K562 (cell line): ENCODE results near the gene SERPIND1. TPM values are rescaled to one million over a fixed set of nuclear protein-coding genes. Genes with fewer than 3 reads are reported as not detected.
A peak's percentile ranks its signal among the peaks of the same experiment; 100 is the strongest.

Source experiments
- ATAC-seq: fragments of 200-7000 bp; cut with Tn5 transposase; 3 replicates; pipeline ENCODE4 v1.9.1; 2020; ENCODE audit warnings: moderate library complexity
- BruUV-seq: library from RNA; stranded (reverse); fragments of 400-500 nt; replicated peaks from 2 replicates; lab custom pipeline; 2021; lab: Mats Ljungman, UMichigan
- CTCF ChIA-PET: fragments of 300-600 bp; formaldehyde crosslinking; extraction: SDS; loops from one replicate; lab custom pipeline; 2021; ENCODE audit warnings: low intra/inter-chr PET ratio; lab: Yijun Ruan, JAX
- POLR2A ChIA-PET: fragments of 300-600, 350-650 bp; sonication (Branson Sonifier 250); formaldehyde crosslinking; extraction: SDS; loops from one replicate; lab custom pipeline; 2021; ENCODE audit warnings: antibody characterized with exemption, inconsistent platforms; lab: Yijun Ruan, JAX
- DNase-seq, 4 experiments: peaks; one replicate each; pipeline versions ENCODE4 v3.0.0 to v3.0.0-alpha.2; 2011 to 2018; ENCODE audit warnings: low spot score in 3 of 4, mixed read lengths in 3 of 4; ENCODE audit errors: extremely low read depth in 1 of 4
- FAIRE-seq: peaks from 2 replicates; lab custom pipeline; 2011; peaks lifted over from hg19 to GRCh38; lab: Jason Lieb, UNC
- H2AFZ ChIP-seq: 2 replicates; pipeline ENCODE4 v1.6.0; 2011; ENCODE audit warnings: low read depth, low read length, control low read depth, inconsistent platforms
- H3K27ac ChIP-seq: fragments of 200-600 bp; 3 replicates; pipeline ENCODE4 v1.8.0; 2011; ENCODE audit warnings: low read depth, mild to moderate bottlenecking, control low read depth, inconsistent platforms, low read length, moderate library complexity, mixed read lengths; ENCODE audit errors: extremely low read depth
- H3K27me3 ChIP-seq, 2 experiments: fragments of 300-600 bp in 1 of 2; 2 replicates in 1 of 2; 3 replicates in 1 of 2; pipeline versions ENCODE4 v1.6.0 to v1.8.0; 2011; ENCODE audit warnings: inconsistent platforms in 2 of 2, low read length in 2 of 2, mild to moderate bottlenecking in 1 of 2, mixed read lengths in 1 of 2, moderate library complexity in 1 of 2; ENCODE audit not compliant: control insufficient read depth in 2 of 2, insufficient read depth in 2 of 2
- H3K36me3 ChIP-seq: fragments of 300-600 bp; 3 replicates; pipeline ENCODE4 v1.8.0; 2011; ENCODE audit warnings: mild to moderate bottlenecking, low read length, inconsistent platforms; ENCODE audit not compliant: control insufficient read depth, insufficient read depth
- H3K4me1 ChIP-seq, 2 experiments: fragments of 200-600 bp in 1 of 2; replicated peaks in 1 of 2; 2 replicates in 1 of 2; 3 replicates in 1 of 2; pipeline versions ENCODE4 v1.5.1 to v1.8.0; 2011; ENCODE audit warnings: inconsistent platforms in 2 of 2, low read length in 2 of 2, mild to moderate bottlenecking in 1 of 2, mixed read lengths in 1 of 2, moderate library complexity in 1 of 2; ENCODE audit not compliant: control insufficient read depth in 2 of 2, insufficient read depth in 2 of 2
- H3K4me2 ChIP-seq: 2 replicates; pipeline ENCODE4 v1.6.1; 2011; ENCODE audit warnings: low read length, control low read depth, inconsistent platforms, mixed read lengths; ENCODE audit not compliant: insufficient read depth
- H3K4me3 ChIP-seq: fragments of 200-600 bp; sonication (generic), shearing (Covaris generic); 2 replicates; pipeline ENCODE4 v1.5.1; 2016; ENCODE audit warnings: control low read depth, inconsistent platforms
- H3K79me2 ChIP-seq: fragments of 200-600 bp; 3 replicates; pipeline ENCODE4 v1.8.0; 2011; ENCODE audit warnings: low read length, inconsistent platforms; ENCODE audit not compliant: control insufficient read depth, insufficient read depth
- H3K9ac ChIP-seq, 2 experiments: 2 replicates each; pipeline versions ENCODE4 v1.6.0 to v1.6.1; 2011; ENCODE audit warnings: low read depth in 2 of 2, low read length in 2 of 2, control low read depth in 1 of 2, inconsistent platforms in 1 of 2, mild to moderate bottlenecking in 1 of 2, mixed read lengths in 1 of 2; ENCODE audit not compliant: insufficient read depth in 1 of 2
- H3K9me1 ChIP-seq: one replicate; pipeline ENCODE4 v1.6.0; 2011; ENCODE audit warnings: inconsistent platforms, mild to moderate bottlenecking, low read length, moderate library complexity; ENCODE audit not compliant: control insufficient read depth, insufficient read depth
- H3K9me3 ChIP-seq: replicated peaks from 2 replicates; pipeline ENCODE4 v1.5.1; 2011; ENCODE audit warnings: low read depth, low read length, inconsistent platforms; ENCODE audit not compliant: control insufficient read depth, insufficient read depth
- H4K20me1 ChIP-seq: replicated peaks from 2 replicates; pipeline ENCODE4 v1.6.1; 2011; ENCODE audit warnings: low read length, inconsistent platforms, mixed read lengths; ENCODE audit not compliant: control insufficient read depth, insufficient read depth
- ARID4B ChIP-seq: sonication (generic); formaldehyde crosslinking; IDR thresholded peaks from 2 replicates; pipeline ENCODE4 v1.8.0; 2022; ENCODE audit warnings: mild to moderate bottlenecking, missing genetic modification reagents
- JUNB ChIP-seq: fragments of 450-650 bp; formaldehyde crosslinking; conservative IDR thresholded peaks from 2 replicates; pipeline ENCODE4 v1.4.0; 2020; ENCODE audit warnings: mild to moderate bottlenecking
- SETDB1 ChIP-seq: IDR thresholded peaks from one replicate; pipeline ENCODE4 v1.6.1; 2012; ENCODE audit warnings: low read length, control low read depth, inconsistent platforms
- TEAD1 ChIP-seq, 2 experiments: fragments of 450-650 bp in 1 of 2; sonication (generic) in 1 of 2; formaldehyde crosslinking; IDR thresholded peaks; 2 replicates each; pipeline versions ENCODE4 v1.4.0 to v1.8.0; 2020 to 2022; ENCODE audit warnings: mild to moderate bottlenecking in 2 of 2, missing genetic modification reagents in 1 of 2
- ZNF143 ChIP-seq: sonication (generic); formaldehyde crosslinking; IDR thresholded peaks from 2 replicates; pipeline ENCODE4 v1.9.0; 2022; ENCODE audit warnings: mild to moderate bottlenecking, missing genetic modification reagents
- ZZZ3 ChIP-seq: fragments of 450-650 bp; IDR thresholded peaks from 2 replicates; pipeline ENCODE4 v1.6.1; 2016; ENCODE audit warnings: antibody characterized with exemption, mild to moderate bottlenecking, moderate library complexity
- WGBS: fragments of 100-300 bp; shearing (Covaris generic); methylation state at CpG from one replicate; pipeline ENCODE4 v1.1.6; 2016; ENCODE audit warnings: low coverage, mixed read lengths; ENCODE audit not compliant: insufficient coverage; ENCODE audit errors: missing lambda C conversion rate; 5-methylcytosine and 5-hydroxymethylcytosine counted together
- in situ Hi-C: fragments of 300-500 bp; cut with MboI; formaldehyde crosslinking; loops from 4 replicates; pipeline ENCODE4 v1.15.0; 2018; ENCODE audit warnings: inconsistent platforms, mixed read lengths
- intact Hi-C: fragments of 100-400 bp; cut with micrococcal nuclease; formaldehyde crosslinking; loops from 2 replicates; pipeline ENCODE4 v1.14.2; 2022
- polyA plus RNA-seq, 8 experiments: library from polyadenylated mRNA; depleted of rRNA in 4 of 8; stranded (reverse) in 5 of 8; unstranded in 3 of 8; fragments of >200 nt; fragmentation: Nextera tagmentation in 2 of 8; fragmentation: Illumina TruSeq in 1 of 8; extraction: Ambion mirVana in 2 of 8; extraction: Trizol in 1 of 8; gene quantifications; 2 replicates each; pipeline versions ENCODE4 v1.2.1 to v1.2.3, GENCODE V29; 2011 to 2014; ENCODE audit warnings: inconsistent platforms in 1 of 8, missing spikeins in 1 of 8
- total RNA-seq, 7 experiments: library from RNA; depleted of rRNA in 6 of 7; stranded (reverse); fragments of >200 nt in 6 of 7; fragmentation: Illumina TruSeq in 2 of 7; extraction: Trizol in 2 of 7; gene quantifications; 2 replicates each; pipeline versions ENCODE4 v1.2.1 to v1.2.3, GENCODE V29; 2011 to 2021; ENCODE audit warnings: low replicate concordance in 1 of 7
- TF ChIP-seq, protein P1 (sequence below): sonication (generic); formaldehyde crosslinking; IDR thresholded peaks from 2 replicates; pipeline ENCODE4 v1.9.0; 2022; ENCODE audit warnings: mild to moderate bottlenecking, missing genetic modification reagents
- TF ChIP-seq, protein P2 (sequence below): fragments of 250-450 bp; sonication (Bioruptor Pico); IDR thresholded peaks from 2 replicates; pipeline ENCODE4 v1.8.0; 2021; ENCODE audit warnings: borderline replicate concordance, mild to moderate bottlenecking, moderate library complexity; ENCODE audit not compliant: poor library complexity, severe bottlenecking
- TF ChIP-seq, protein P3 (sequence below), 2 experiments: IDR thresholded peaks; 2 replicates each; pipeline ENCODE4 v1.6.1; 2011; ENCODE audit warnings: borderline replicate concordance in 1 of 2, control low read depth in 1 of 2, low read depth in 1 of 2, low read length in 1 of 2, mild to moderate bottlenecking in 1 of 2, mixed read lengths in 1 of 2, moderate library complexity in 1 of 2; ENCODE audit not compliant: insufficient read depth in 1 of 2, insufficient read length in 1 of 2, poor library complexity in 1 of 2, severe bottlenecking in 1 of 2; ENCODE audit errors: extremely low read depth in 1 of 2
- TF ChIP-seq, protein P4 (sequence below): sonication (generic); formaldehyde crosslinking; IDR thresholded peaks from 2 replicates; pipeline ENCODE4 v1.9.0; 2022; ENCODE audit warnings: mild to moderate bottlenecking, missing genetic modification reagents

Gene SERPIND1
- total and polyA plus RNA-seq, 9 of the 15 experiments (the other 6 are each of a cell fraction or from before 2014, with no cell fraction given): 0.04 to 0.11 (median 0.09) TPM; not detected in 6

DNA sequence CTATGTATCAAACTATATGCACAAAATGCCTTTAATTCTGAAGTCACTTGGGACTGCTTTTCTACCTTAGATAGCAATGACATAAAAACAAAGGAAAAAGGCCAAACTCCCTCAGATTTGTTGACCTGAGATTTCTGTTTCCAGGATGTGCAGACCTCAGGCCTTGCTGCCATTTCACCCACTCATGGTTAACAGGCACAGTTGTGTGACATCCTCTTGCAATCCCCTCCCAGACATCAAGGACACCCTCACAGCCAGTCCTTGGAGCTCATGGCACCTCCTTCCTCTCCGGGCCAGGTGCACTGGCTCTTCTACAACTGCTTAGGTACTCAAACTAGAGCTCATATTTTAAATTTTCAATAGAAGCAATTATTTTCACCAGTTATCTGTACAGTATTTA, 37.3 kb downstream of the SERPIND1 start:
- POLR2A ChIA-PET: interaction anchor here (0.7 to 15.3 kb wide), 10 partner anchors 9 to 188 kb away, joined by 3 to 172 read pairs (median 4); partner anchors contain the start of gene CRKL
- no peak for DNase-seq

More for the DNA sequence above, 37.3 kb downstream of the SERPIND1 start:
- Histone ChIP-seq H2AFZ (no peak overlapping the region), H3K27me3 (no peaks in the 10 kb centered on the region), H3K9ac (no peak overlapping the region), H3K4me3 (no peak overlapping the region), H4K20me1 (peaks cover 5% of the 10 kb centered on the region; the same call in 1 of the 2 replicates), H3K27ac (no peak overlapping the region), H3K4me1 (peaks cover 3 to 8% of the 10 kb centered on the region in 2 experiments; a peak in 3 of 5 replicates), H3K9me3 (no peaks in the 10 kb centered on the region), H3K79me2 (no peaks in the 10 kb centered on the region), H3K4me2 (no peak overlapping the region), H3K36me3 (peaks cover 73% of the 10 kb centered on the region), H3K9me1 (no peaks in the 10 kb centered on the region)
- in situ Hi-C loops (no loop called here), intact Hi-C loops (no loop called here)
- ATAC-seq (no peak), FAIRE-seq (no peak)
- no peak for TF ChIP-seq ZZZ3
- TF ChIP-seq TEAD1 (CRISPR knock-in tag; IDR thresholded peaks at IDR 0.05): 0 out of 4 replicates have a peak, but pooled peaks of 1 of the 2 experiments have one; percentile 14
- 0 out of 2 replicates have a peak, but pooled peaks have one; percentile 35 for TF ChIP-seq ARID4B
- 0 out of 2 replicates have a peak, but pooled peaks have one; percentile 43 for TF ChIP-seq ZNF143 (CRISPR knock-in tag)
- TF ChIP-seq, protein P1, sequence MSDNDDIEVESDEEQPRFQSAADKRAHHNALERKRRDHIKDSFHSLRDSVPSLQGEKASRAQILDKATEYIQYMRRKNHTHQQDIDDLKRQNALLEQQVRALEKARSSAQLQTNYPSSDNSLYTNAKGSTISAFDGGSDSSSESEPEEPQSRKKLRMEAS (CRISPR knock-in tag): 0 out of 2 replicates have a peak, but pooled peaks have one; percentile 27
- TF ChIP-seq, protein P2, sequence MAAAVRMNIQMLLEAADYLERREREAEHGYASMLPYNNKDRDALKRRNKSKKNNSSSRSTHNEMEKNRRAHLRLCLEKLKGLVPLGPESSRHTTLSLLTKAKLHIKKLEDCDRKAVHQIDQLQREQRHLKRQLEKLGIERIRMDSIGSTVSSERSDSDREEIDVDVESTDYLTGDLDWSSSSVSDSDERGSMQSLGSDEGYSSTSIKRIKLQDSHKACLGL (CRISPR knock-in tag): no peak
- TF ChIP-seq, protein P3, sequence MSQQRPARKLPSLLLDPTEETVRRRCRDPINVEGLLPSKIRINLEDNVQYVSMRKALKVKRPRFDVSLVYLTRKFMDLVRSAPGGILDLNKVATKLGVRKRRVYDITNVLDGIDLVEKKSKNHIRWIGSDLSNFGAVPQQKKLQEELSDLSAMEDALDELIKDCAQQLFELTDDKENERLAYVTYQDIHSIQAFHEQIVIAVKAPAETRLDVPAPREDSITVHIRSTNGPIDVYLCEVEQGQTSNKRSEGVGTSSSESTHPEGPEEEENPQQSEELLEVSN (IDR thresholded peaks at IDR 0.05; ENCODE audit: borderline replicate concordance in 1 of 2, extremely low read depth in 1 of 2, insufficient read depth in 1 of 2, insufficient read length in 1 of 2, low read depth in 1 of 2, low read length in 1 of 2, poor library complexity in 1 of 2, severe bottlenecking in 1 of 2): no peak
- TF ChIP-seq SETDB1: no peak
- TF ChIP-seq, protein P4, sequence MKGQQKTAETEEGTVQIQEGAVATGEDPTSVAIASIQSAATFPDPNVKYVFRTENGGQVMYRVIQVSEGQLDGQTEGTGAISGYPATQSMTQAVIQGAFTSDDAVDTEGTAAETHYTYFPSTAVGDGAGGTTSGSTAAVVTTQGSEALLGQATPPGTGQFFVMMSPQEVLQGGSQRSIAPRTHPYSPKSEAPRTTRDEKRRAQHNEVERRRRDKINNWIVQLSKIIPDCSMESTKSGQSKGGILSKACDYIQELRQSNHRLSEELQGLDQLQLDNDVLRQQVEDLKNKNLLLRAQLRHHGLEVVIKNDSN (CRISPR knock-in tag): 0 out of 2 replicates have a peak, but pooled peaks have one; percentile 20
- 0 out of 2 replicates have a peak, but pooled peaks have one; percentile 12 for TF ChIP-seq JUNB
- CTCF ChIA-PET: no interaction called here
- BruUV-seq: no TSS peak
- 97% methylated on average over 1 of the region's 1 CpG for WGBS
